HG02938 (cell line): ENCODE data around the gene PARP1.

Experiments used
- ATAC-seq: cut with Tn5 transposase; IDR thresholded peaks from one replicate; pipeline ENCODE4 v1.9.1; 2021; ENCODE audit warnings: mild to moderate bottlenecking, moderate library complexity; ENCODE audit not compliant: unreplicated experiment

The PARP1 gene

GRCh38 chr1:226408285-226409184, 642 bp upstream of the PARP1 start:
- ATAC-seq: no peak

- ATAC-seq: no peak
These were observed 745 bp downstream of the PARP1 start for GRCh38 chr1:226407199-226407496.

- ATAC-seq: no peak
These were observed 1.5 kb downstream of the PARP1 start for GRCh38 chr1:226406401-226406881.

GRCh38 chr1:226405411-226405988, 2.4 kb downstream of the PARP1 start:
- ATAC-seq: no peak

GRCh38 chr1:226404904-226405222, 3.0 kb downstream of the PARP1 start:
- no peak for ATAC-seq

- ATAC-seq: no peak
These were observed 3.6 kb downstream of the PARP1 start for GRCh38 chr1:226404063-226404903.

GRCh38 chr1:226403201-226404034, 4.5 kb downstream of the PARP1 start:
- no peak for ATAC-seq

- ATAC-seq: no peak
These were observed 5.1 kb downstream of the PARP1 start for GRCh38 chr1:226402739-226403165.

GRCh38 chr1:226401355-226402303, 6.3 kb downstream of the PARP1 start:
- ATAC-seq: no peak

- no peak for ATAC-seq
These were observed 7.2 kb downstream of the PARP1 start for GRCh38 chr1:226400519-226401354.

- ATAC-seq: no peak
These were observed 9.8 kb downstream of the PARP1 start for GRCh38 chr1:226397955-226398636.

GRCh38 chr1:226397011-226397926, 10.6 kb downstream of the PARP1 start:
- no peak for ATAC-seq

GRCh38 chr1:226395753-226396152, 12.1 kb downstream of the PARP1 start:
- no peak for ATAC-seq

GRCh38 chr1:226394462-226394861, 13.4 kb downstream of the PARP1 start:
- ATAC-seq: no peak

- no peak for ATAC-seq
These were observed 17.2 kb downstream of the PARP1 start for GRCh38 chr1:226390681-226391080.

GRCh38 chr1:226388131-226388530, 19.8 kb downstream of the PARP1 start:
- no peak for ATAC-seq

- ATAC-seq: no peak
These were observed 23.2 kb downstream of the PARP1 start for GRCh38 chr1:226384717-226385116.
